Smooth muscle cell of the brain vasculature (primary cell): ENCODE data around the gene MYRFL.

ENCODE experiments used
- DNase-seq: peaks from one replicate; pipeline ENCODE4 v3.0.0-alpha.2; 2012; ENCODE audit warnings: low read depth, low spot score

The MYRFL gene

DNA sequence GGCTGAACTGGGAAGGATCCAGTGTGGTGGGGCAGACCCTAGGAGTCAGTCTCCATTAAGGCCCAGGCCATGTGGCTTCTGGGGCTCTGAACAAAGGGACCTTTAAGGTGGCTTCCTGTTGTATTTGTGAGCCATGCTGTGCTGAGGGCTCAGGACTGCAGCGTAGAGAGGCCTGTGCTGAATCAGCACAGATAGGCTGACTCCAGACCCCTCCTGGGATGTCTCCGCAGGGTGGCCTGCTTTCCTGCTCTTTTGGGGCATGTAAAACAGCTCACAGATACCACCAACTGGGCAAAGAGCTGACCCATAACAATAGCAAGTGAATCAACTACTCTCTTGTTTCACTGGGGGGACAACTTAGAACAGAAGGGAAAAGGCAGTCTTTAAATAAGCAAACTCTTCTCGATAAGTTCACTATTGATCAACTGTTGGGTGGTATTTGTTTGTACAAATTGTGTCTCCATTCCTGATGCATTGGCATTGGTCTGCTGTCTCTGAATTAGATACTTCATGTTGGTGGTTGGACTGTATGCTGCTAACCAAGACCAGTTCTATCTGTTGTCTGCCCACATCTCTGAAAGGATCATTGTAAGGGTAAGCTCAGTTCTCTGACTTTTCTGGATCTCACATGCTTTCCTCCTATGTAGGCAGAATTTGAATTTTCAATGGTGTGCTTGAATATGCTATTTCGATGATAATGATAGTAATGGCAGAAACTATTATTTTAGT lies 71.8 kb downstream of the MYRFL start:
- DNase-seq, result peak; percentile 46

DNA sequence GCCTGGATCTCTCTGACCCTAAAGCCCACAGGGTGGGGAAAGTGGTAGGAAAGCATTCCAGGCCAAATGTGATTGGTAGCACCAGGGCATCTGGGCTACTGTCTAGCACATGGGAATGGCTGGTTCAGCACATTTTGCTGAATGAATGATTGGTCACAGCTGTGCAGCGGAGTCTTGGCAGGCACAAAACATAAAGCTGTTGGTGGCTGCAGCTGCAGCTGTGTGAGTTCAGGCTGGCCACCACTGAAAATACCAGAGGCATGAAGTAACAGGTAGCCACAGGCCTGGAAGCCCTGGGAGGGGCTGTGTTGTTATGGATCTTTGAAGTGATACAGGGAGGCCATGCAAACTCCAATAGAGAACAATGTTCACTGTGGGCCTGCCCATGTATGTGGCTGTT lies 72.7 kb downstream of the MYRFL start:
- peak; percentile 88 for DNase-seq

DNA sequence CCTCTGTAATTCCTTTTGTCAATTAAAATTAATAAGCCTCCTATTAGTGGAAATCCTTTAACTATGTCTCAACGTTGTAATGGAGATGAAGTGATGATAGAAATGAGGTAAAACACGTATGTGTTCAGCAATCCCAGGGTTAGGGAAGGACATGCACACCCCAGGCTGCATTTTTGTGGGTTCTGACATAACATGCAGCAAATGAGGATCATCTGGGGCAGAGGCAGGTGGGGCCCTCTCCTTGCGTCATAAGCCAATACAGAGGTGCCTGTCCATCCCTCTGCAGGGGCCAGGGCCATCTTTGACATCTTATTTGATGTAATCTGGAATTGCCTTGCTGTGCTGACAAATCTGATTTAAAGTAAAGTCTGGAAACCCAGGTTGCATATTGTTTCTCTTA lies 73.2 kb downstream of the MYRFL start:
- DNase-seq, result no peak

DNA sequence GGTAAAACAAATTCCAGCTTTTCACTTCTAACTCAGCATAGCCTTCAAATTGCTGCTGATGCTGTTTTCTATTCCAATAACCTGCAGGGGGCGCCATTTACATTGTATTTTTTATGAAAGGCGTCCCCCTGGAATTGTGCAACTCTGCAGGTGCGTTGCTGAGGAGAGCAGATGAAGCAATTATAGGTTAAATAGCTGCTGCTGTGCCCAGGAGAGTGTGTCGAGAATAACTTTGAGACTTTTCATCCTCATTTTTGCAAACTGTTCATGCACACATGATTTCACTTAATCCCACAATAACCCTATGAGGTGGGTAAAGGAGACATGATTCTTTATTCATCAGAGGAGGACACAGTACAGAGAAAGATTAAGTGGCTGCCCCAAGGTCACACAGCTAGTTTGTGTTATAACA lies 75.7 kb downstream of the MYRFL start:
- DNase-seq, result peak; percentile 55

DNA sequence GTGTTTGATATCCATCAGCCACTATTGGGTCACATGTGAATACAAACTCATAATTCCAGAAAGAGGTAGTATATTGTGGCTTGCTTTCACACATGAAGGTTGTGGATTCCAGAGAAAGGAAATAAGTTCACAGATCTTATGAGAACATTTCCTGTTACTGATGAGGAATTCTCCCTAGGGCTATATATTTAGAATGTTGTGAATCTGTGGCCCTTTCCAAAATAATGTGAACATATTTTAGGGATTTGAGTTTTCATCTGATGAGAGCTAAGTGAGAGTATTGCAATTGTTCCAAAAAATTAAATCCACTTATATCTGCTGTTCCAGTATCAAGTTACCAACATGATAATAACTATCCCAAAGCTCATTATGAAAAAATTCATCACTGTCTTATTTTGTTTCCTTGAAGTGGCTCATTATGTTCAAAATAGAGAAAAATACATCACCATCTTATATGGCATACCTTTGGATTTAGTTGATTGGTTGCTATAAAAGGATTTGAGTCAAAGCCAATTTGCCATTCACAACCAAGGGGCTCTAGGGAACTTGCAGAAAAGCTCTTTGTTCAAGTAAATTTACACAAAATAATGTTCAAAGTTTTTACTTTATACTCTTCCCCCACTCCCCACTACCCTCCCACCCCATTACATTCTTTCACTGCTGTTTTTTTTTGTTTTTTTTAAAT lies 76.3 kb downstream of the MYRFL start:
- DNase-seq, result no peak

DNA sequence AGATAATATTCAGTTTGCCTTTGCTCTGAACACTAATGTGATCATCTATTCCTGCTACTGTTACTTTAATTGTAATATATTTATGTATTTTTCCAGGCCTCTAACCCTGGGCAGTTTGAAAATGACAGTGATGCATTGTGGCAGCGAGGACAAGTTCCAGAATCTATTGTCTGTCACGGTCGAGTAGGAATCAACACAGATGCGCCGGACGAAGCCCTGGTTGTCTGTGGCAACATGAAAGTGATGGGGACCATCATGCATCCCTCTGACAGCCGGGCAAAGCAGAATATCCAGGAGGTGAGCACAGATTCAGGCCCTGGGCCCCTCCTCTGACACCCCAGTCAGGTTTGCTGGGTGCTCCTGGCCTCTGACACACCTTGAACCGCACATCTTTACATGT lies 78.5 kb downstream of the MYRFL start:
- DNase-seq, result no peak

DNA sequence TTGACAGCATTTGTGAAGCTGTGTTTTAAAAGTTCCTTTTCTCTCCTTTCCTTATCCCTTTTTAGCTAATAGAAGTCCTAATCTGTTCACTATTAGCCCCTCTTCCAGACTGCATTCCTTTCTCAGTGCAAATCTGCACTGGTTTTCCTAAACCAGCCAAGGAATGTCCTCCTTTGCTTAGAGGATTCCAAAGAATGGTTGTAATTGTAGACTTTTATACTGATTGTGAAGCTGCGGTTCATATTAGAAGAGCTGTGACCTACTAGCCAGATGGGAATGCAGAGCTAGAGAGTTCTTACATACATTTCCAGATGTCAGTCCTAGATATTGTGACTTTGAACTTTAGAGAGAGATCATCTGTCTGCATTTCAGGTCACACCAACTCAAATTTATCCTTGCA lies 79.8 kb downstream of the MYRFL start:
- DNase-seq, result no peak

DNA sequence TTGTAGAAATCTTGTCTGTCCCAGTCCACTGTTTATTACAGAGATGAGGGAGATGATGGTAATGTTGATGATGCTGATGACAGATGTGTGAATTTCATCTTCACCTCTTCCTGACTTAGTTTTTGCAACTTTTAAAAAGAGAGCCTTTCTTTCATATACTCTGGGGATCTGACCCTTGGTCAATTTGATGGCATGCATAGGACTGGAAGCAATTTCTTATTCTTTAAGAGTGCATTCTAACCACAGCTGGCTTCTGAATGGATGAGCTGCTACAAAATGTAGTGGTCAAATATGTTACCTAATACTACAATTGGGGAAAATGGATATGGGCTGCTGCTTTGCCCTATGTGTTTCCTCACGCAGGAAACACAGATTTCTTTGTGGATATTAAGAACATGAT lies 80.8 kb downstream of the MYRFL start:
- DNase-seq, result no peak

DNA sequence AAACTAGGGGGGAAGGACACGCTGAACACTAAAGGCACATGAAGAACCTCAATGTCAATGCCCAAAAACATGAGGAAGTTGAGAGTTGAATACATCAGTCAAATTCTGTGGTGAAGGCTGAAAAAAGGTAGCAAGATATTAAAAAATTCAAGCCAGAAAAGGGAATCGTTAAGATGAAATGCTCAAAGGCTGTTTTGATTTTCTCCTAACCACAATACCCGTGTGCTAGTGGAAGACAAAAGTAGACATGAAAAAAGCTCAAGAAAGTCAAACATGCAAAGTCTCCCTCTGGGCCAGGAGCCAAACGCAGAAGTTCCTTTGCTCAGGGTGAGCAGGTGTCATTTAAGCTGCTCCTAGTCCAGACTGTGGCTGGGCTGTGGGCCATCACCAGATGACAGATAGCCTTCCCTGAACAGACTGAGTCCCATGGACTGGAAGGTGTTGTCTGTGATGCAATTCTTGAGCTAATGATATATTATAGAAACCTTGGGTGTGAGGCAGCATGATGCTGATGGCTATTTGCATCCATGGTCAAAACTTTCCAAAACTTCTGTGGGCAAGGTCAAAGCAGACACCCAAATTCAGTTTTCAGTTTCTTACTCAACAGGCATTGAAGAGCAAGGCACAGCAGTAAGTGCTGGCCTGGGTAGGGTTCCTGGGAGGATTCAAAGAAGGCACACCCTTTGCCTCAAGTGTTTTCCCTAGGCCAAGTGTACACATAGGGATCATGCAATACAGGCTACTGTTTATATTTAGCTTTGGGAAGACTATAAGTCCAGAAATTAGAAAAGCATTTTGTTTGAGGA lies 81.6 kb downstream of the MYRFL start:
- no peak for DNase-seq

DNA sequence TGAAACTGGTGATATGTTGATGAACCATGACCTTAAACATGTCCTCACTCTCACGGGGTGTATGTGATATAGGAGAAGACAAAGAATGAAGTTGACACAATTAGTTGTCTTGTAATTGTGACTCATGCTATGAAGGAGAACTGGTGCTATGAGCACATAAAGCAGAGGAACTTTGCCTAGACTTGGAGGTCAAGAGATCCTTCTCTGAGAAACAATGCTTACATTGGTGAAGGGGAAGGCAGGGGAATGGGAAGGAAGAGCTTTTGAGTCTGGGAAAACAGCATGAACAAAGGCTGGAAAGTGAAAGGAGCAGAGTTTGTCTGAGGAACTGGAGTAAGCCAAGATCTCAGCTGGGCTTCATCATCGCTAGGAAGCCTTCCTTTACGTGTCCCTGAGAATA lies 83.2 kb downstream of the MYRFL start:
- DNase-seq, result no peak

DNA sequence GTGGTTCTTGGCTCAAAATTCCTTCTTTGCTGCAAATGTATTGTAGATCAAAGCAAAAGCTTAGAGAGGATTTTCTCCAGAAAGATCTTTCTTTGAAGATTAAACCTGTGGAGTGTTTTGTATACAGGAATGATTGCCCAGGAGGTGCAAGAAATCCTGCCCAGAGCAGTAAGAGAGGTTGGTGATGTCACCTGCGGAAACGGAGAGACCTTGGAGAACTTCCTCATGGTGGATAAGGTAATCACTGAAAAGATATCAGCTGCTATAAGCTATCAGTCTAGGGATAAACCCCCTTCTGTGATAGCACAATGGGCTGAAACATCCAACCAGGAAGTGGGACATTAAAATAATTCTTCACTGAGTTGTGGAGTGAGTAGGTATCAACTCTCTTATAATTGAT lies 85.7 kb downstream of the MYRFL start:
- no peak for DNase-seq

DNA sequence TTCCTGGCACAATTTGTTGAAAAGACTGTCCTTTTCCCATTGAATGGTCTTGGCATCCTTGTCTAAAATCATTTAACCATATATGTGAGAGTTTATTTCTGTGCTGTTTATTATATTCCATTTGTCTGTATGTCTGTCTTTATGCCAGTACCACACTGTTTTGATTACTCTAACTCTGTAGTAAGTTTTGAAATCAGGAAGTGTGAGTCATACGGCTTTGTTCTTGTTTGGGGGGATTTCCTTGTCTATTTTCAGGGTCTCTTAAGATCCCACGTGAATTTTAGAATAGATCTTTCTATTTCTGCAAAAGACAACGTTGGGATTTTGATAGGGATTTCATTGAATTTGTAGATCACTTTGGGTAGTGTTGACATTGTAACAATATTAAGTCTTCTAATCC lies 88.5 kb downstream of the MYRFL start:
- DNase-seq, result no peak

DNA sequence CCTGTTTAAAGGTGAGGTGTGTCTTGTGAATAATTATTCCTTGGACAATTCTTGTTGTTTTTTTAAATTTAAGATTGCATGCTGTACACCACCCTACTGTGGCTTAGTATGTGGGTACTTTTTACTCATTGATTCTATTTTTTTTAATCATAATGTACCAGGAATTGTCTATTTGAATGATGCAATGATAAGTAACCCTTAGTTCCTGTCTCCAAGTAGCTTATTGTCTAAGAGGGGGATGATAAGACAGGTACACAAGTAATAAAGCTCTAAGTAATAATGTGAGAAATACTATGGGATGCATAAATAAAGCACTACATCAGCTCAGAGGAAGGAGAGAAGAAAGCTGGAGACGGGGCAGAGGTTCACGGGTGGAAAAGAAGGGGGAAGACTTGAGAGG lies 90.9 kb downstream of the MYRFL start:
- DNase-seq, result no peak

DNA sequence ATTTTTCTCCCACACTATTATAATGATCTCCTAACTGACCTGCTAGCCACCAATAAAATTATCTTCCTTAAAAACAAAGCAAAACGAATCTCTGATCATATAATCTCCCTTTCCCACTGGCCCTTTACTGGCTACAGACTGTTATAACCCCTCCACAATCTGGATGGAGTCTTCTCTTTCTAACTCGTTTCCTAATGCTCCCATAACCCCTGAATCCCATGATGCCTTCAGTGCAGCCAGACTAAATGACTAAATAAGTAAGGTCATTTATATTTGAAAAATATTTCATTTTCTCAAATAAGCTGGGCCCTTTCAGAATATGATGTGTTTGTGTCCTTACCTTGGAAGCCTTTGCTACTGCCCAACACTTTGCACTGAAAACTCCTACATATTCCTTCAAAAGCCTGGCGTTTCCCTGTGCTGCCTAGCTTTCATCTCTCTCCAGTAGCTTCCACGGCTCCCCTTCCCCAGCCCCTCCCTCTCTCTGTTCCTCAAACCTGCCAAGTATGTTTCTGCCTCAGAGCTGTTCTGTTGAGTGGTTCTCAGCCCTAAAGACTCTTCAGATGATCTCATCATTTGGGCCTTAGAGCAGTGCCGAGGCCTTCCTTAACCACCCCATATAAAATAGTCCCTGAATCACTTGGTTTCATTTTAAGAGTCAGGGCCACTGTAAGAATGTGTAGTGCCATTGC lies 91.7 kb downstream of the MYRFL start:
- DNase-seq, result no peak

DNA sequence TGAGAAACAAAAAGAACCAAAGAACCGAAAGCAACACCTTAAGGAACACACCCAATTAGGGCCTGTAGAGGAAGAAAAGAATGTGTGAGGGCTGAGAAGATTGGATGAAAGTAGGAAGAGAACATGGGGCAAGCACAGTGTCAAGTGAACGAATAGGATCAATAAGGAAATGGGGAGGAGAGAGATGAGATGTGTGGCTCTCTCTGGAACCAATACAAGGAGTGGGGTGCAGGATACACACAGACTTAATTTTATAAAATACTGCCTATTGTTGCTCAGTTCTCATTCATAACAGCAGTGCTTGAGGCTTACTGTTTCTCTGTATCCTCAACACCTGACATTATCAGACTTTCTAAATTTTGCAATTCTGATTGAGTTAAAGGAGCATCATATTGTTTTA lies 93.3 kb downstream of the MYRFL start:
- no peak for DNase-seq

DNA sequence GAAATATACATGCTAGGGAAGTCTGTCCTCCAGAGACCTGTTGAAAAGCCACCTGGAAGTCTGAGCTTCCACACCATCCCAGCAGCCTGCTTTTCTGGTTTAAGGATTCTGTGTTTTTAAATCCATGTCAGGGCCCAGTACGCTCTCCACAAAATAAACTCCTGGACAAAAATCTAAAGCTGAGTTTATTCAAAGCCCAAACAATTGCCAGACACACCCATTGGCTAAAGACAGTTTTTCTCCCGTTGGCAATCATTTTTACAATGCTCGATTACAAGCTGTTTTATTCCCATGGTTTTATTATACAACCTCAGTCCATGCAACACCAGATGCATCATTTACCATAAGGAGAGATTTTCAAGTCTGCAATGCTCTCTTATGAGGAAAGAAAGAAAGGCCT lies 94.5 kb downstream of the MYRFL start:
- DNase-seq, result no peak

DNA sequence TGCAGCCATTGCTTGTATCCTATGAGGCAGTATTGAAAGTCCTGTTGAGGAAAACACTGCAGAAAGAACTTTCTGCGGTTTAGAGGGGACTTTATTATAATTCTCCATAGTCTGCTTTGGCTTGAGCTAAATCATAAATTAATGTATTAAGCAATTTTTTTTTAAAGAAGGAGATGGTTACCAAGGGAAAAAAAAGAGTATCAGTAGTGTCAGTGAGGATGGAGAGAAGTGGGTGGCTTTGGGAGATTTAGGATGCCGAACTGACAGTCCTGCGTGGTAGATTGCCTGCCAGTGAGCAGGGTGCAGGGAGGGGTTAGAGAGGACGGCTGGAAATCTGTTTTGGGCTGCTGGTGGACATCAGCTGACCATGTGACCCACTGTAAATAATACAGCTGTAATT lies 96.8 kb downstream of the MYRFL start:
- no peak for DNase-seq

DNA sequence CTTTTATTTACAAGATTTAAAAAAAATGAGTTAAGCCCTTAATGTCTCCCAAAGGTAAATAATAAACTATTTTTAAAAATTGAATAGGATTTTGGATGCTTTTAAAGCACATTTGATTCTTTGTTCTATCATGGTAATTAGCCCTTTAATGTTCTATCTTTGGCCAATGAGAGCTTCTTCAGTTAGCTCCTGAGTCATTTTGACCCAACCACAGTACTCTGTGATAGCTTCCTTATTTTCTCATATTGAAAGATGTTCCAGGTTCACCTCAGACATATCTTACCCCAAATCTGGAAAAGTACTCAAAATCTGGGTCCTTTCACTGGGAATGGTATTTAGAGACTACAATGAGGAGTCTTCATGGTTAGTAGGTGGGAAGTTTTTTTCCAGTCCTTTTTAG lies 98.0 kb downstream of the MYRFL start:
- DNase-seq, result no peak

DNA sequence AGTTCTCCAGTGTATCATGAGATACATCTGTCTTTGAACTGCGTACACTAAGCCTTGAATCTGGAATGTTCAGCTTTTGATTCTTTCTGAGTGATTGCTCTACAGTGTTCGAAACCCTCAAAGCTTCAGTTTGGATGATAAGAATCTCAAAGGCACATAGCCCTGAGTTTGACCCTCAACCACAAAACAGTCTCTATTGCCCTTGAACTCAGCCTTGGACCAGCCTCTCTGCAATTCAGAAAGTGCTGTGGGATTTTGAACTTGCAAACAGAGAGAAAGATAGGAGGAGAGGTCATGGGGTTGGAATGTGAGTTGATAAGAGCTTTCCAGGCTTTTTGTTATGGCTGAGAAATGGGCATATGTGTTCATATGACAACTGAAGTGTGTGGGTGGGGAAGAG lies 100.3 kb downstream of the MYRFL start:
- DNase-seq, result no peak

DNA sequence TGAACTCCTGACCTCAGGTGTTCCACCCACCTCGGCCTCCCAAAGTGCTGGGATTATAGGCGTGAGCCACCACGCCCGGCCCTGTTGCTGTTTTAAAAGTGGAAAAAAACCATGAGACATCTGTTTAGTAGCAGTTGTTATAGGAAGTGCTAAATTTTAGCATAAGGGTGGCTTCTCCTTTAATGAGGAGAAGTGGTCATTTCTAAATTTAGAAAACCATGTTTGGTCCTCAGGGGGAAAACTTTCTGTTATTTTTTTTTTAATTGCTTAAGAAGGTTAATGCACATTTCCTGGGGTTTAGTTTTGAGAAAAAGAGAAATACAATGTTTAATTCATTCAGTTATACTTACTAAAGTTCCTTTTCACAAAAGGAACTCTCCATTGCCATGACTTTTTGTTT lies 102.1 kb downstream of the MYRFL start:
- DNase-seq, result no peak

DNA sequence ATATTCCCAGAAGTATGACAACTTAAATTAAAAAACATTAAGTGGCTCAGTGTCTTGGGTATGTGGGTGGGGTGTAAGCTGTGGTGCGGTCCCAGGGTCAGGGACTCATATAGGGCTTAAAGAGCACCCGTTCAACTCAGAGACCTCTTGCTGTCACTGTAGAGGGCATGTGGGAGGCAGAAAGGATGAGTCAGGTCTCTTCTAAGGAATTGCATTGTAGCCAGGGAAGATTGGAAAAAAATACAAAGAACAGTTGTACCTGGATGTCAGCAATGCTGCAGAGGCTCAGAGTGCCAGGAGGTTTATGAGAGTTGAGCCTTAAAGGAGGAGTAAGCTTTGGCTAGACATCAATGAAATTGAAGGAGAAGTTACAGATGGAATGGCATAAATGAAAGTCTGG lies 104.1 kb downstream of the MYRFL start:
- no peak for DNase-seq

DNA sequence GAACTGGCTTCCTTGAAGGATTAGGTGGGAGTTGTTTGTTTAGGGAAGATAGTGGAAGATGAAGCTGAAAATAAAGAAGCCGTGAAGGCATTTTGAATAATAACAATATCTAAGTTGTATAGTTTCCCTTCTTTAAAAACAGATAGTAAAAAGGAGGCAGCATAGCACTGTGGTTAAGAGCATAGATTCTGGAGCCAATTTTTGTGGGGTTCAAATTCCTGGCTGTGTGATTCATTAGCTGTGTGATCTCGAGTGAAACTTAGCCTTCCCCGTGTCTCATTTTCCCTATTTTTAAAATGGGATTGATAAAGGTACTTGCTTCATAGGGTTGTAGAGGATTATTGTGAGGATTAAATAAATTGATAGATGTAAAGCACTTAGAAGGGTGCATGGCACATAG lies 104.5 kb downstream of the MYRFL start:
- no peak for DNase-seq
